ENCODE data around the gene OCEL1.

The OCEL1 gene

GRCh38 chr19:17214508-17215126 is 11.4 kb upstream of the OCEL1 start:
- Histone ChIP-seq H3K9me3 (no peaks in the 10 kb centered on the region), H3K36me3 (no peaks in the 10 kb centered on the region), H3K27me3 (no peaks in the 10 kb centered on the region), H3K4me1 (peaks cover 6% of the 10 kb centered on the region; the same call in 1 of the 2 replicates), H3K4me3 (ENCODE audit: low read depth, low read length) (peak overlapping the region; percentile 74)
- DNase-seq, result no peak
- no peak for TF ChIP-seq CTCF (IDR thresholded peaks at IDR 0.05; ENCODE audit: low read depth, low read length)

GRCh38 chr19:17215127-17215971 is 10.7 kb upstream of the OCEL1 start, which contains the start of gene USE1:
USE1 (plus strand) TSS chr19:17215357; CDS start chr19:17215406, 49 bp downstream.
- H3K9me3 ChIP-seq, result no peaks in the 10 kb centered on the region
- peak; percentile 90 for DNase-seq
- no peaks in the 10 kb centered on the region for H3K36me3 ChIP-seq

GRCh38 chr19:17216058-17216670 is 9.9 kb upstream of the OCEL1 start:
- H3K4me3 ChIP-seq (ENCODE audit: low read depth, low read length), result peak overlapping the region; percentile 74
- no peaks in the 10 kb centered on the region for H3K27me3 ChIP-seq
- H3K36me3 ChIP-seq, result no peaks in the 10 kb centered on the region
- no peaks in the 10 kb centered on the region for H3K9me3 ChIP-seq
- DNase-seq, result no peak
- peaks cover 6% of the 10 kb centered on the region; the same call in 1 of the 2 replicates for H3K4me1 ChIP-seq
- TF ChIP-seq CTCF (IDR thresholded peaks at IDR 0.05; ENCODE audit: low read depth, low read length), result no peak

More at GRCh38 chr19:17215127-17215971, 10.7 kb upstream of the OCEL1 start, which contains the start of gene USE1:
- Histone ChIP-seq H3K27me3 (no peaks in the 10 kb centered on the region), H3K4me3 (ENCODE audit: low read depth, low read length) (peak within 1 kb of the TSS; percentile 74), H3K4me1 (peaks cover 6% of the 10 kb centered on the region; the same call in 1 of the 2 replicates)
- no peak for TF ChIP-seq CTCF (IDR thresholded peaks at IDR 0.05; ENCODE audit: low read depth, low read length)

GRCh38 chr19:17219286-17219685 is 6.7 kb upstream of the OCEL1 start:
- no peaks in the 10 kb centered on the region for H3K27me3 ChIP-seq
- TF ChIP-seq CTCF (IDR thresholded peaks at IDR 0.05; ENCODE audit: low read depth, low read length), result no peak
- peaks cover 5% of the 10 kb centered on the region; the same call in 1 of the 2 replicates for H3K4me1 ChIP-seq
- DNase-seq, result no peak
- H3K36me3 ChIP-seq, result no peaks in the 10 kb centered on the region
- no peaks in the 10 kb centered on the region for H3K9me3 ChIP-seq
- no peak overlapping the region for H3K4me3 ChIP-seq (ENCODE audit: low read depth, low read length)

- Histone ChIP-seq H3K9me3 (no peaks in the 10 kb centered on the region), H3K27me3 (no peaks in the 10 kb centered on the region), H3K4me3 (ENCODE audit: low read depth, low read length) (no peak overlapping the region), H3K4me1 (no peaks in the 10 kb centered on the region), H3K36me3 (no peaks in the 10 kb centered on the region)
- DNase-seq, result no peak
- no peak for TF ChIP-seq CTCF (IDR thresholded peaks at IDR 0.05; ENCODE audit: low read depth, low read length)
These were observed 5.7 kb upstream of the OCEL1 start for GRCh38 chr19:17220207-17220758.

All from BE2C (cell line).